ENCODE results near the gene ELAVL4.

The ELAVL4 gene

DNA sequence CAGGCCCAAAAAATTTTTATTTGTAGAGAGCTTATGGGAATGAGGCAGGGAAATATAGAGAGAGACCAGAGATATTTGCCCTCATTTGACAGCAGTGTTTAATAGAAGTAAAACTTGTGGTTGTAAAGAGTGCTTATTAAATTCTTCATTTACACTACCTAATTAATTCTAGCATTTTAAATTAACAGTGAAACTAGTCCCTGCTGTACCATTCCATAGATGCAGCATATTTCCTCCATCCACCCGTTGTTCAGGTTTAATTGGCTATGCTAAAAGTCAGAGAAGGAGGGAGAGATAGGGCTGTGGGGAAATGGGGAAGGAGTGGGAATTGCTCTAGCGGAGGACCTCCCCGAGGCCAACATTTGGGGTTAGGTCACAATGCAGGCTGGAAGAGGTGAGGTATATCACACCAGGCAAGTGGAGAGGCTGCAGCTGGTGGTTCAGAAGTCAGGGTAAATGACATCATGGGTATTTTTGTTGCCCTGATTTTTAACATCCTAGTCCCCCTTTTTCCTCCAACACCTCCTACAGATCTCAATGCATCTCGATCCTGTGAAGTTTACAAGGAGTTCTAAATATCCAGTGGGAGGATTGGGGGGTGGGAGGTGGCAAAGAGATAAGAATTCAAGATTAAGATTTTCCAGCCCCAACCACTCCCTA lies 38.6 kb downstream of the ELAVL4 start:
- TF ChIP-seq, protein P1, sequence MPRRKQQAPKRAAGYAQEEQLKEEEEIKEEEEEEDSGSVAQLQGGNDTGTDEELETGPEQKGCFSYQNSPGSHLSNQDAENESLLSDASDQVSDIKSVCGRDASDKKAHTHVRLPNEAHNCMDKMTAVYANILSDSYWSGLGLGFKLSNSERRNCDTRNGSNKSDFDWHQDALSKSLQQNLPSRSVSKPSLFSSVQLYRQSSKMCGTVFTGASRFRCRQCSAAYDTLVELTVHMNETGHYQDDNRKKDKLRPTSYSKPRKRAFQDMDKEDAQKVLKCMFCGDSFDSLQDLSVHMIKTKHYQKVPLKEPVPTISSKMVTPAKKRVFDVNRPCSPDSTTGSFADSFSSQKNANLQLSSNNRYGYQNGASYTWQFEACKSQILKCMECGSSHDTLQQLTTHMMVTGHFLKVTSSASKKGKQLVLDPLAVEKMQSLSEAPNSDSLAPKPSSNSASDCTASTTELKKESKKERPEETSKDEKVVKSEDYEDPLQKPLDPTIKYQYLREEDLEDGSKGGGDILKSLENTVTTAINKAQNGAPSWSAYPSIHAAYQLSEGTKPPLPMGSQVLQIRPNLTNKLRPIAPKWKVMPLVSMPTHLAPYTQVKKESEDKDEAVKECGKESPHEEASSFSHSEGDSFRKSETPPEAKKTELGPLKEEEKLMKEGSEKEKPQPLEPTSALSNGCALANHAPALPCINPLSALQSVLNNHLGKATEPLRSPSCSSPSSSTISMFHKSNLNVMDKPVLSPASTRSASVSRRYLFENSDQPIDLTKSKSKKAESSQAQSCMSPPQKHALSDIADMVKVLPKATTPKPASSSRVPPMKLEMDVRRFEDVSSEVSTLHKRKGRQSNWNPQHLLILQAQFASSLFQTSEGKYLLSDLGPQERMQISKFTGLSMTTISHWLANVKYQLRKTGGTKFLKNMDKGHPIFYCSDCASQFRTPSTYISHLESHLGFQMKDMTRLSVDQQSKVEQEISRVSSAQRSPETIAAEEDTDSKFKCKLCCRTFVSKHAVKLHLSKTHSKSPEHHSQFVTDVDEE (CRISPR knock-in tag; IDR thresholded peaks at IDR 0.05), result no peak
- TF ChIP-seq ZFP3 (CRISPR knock-in tag; IDR thresholded peaks at IDR 0.05), result no peak
- TF ChIP-seq, protein P2, sequence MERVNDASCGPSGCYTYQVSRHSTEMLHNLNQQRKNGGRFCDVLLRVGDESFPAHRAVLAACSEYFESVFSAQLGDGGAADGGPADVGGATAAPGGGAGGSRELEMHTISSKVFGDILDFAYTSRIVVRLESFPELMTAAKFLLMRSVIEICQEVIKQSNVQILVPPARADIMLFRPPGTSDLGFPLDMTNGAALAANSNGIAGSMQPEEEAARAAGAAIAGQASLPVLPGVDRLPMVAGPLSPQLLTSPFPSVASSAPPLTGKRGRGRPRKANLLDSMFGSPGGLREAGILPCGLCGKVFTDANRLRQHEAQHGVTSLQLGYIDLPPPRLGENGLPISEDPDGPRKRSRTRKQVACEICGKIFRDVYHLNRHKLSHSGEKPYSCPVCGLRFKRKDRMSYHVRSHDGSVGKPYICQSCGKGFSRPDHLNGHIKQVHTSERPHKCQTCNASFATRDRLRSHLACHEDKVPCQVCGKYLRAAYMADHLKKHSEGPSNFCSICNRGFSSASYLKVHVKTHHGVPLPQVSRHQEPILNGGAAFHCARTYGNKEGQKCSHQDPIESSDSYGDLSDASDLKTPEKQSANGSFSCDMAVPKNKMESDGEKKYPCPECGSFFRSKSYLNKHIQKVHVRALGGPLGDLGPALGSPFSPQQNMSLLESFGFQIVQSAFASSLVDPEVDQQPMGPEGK (CRISPR knock-in tag; IDR thresholded peaks at IDR 0.05; ENCODE audit: borderline replicate concordance), result no peak
- TF ChIP-seq, protein P3, sequence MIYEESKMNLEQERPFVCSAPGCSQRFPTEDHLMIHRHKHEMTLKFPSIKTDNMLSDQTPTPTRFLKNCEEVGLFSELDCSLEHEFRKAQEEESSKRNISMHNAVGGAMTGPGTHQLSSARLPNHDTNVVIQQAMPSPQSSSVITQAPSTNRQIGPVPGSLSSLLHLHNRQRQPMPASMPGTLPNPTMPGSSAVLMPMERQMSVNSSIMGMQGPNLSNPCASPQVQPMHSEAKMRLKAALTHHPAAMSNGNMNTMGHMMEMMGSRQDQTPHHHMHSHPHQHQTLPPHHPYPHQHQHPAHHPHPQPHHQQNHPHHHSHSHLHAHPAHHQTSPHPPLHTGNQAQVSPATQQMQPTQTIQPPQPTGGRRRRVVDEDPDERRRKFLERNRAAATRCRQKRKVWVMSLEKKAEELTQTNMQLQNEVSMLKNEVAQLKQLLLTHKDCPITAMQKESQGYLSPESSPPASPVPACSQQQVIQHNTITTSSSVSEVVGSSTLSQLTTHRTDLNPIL (CRISPR knock-in tag; IDR thresholded peaks at IDR 0.05; ENCODE audit: low read depth), result no peak
- no peak for TF ChIP-seq TOX (CRISPR knock-in tag; IDR thresholded peaks at IDR 0.05; ENCODE audit: borderline replicate concordance)
- TF ChIP-seq ARNTL (CRISPR knock-in tag; IDR thresholded peaks at IDR 0.05; ENCODE audit: borderline replicate concordance, low read depth), result no peak
- TF ChIP-seq GLIS3 (CRISPR knock-in tag; IDR thresholded peaks at IDR 0.05), result no peak
- TF ChIP-seq ZNF8 (CRISPR knock-in tag; IDR thresholded peaks at IDR 0.05), result no peak
- no peak for TF ChIP-seq ZNF565 (CRISPR knock-in tag; conservative IDR thresholded peaks at IDR 0.05; ENCODE audit: low read depth)
- TF ChIP-seq SNAI2 (CRISPR knock-in tag; IDR thresholded peaks at IDR 0.05), result no peak
- TF ChIP-seq OSR1 (CRISPR knock-in tag; IDR thresholded peaks at IDR 0.05), result no peak
- TF ChIP-seq, protein P4, sequence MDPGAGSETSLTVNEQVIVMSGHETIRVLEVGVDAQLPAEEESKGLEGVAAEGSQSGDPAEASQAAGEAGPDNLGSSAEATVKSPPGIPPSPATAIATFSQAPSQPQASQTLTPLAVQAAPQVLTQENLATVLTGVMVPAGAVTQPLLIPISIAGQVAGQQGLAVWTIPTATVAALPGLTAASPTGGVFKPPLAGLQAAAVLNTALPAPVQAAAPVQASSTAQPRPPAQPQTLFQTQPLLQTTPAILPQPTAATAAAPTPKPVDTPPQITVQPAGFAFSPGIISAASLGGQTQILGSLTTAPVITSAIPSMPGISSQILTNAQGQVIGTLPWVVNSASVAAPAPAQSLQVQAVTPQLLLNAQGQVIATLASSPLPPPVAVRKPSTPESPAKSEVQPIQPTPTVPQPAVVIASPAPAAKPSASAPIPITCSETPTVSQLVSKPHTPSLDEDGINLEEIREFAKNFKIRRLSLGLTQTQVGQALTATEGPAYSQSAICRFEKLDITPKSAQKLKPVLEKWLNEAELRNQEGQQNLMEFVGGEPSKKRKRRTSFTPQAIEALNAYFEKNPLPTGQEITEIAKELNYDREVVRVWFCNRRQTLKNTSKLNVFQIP (CRISPR knock-in tag; IDR thresholded peaks at IDR 0.05; ENCODE audit: borderline replicate concordance, low read depth), result no peak
- no peak for TF ChIP-seq ZNF70 (CRISPR knock-in tag; IDR thresholded peaks at IDR 0.05)
- TF ChIP-seq ZFP30 (CRISPR knock-in tag; IDR thresholded peaks at IDR 0.05), result no peak
- TF ChIP-seq ISL1 (CRISPR knock-in tag; IDR thresholded peaks at IDR 0.05), result no peak
- no peak for TF ChIP-seq RARB (CRISPR knock-in tag; IDR thresholded peaks at IDR 0.05)
- TF ChIP-seq, protein P5, sequence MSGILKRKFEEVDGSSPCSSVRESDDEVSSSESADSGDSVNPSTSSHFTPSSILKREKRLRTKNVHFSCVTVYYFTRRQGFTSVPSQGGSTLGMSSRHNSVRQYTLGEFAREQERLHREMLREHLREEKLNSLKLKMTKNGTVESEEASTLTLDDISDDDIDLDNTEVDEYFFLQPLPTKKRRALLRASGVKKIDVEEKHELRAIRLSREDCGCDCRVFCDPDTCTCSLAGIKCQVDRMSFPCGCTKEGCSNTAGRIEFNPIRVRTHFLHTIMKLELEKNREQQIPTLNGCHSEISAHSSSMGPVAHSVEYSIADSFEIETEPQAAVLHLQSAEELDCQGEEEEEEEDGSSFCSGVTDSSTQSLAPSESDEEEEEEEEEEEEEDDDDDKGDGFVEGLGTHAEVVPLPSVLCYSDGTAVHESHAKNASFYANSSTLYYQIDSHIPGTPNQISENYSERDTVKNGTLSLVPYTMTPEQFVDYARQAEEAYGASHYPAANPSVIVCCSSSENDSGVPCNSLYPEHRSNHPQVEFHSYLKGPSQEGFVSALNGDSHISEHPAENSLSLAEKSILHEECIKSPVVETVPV (CRISPR knock-in tag; IDR thresholded peaks at IDR 0.05), result no peak
- TF ChIP-seq ZC3H10 (CRISPR knock-in tag; IDR thresholded peaks at IDR 0.05), result no peak
- TF ChIP-seq TCF4 (CRISPR knock-in tag; IDR thresholded peaks at IDR 0.05; ENCODE audit: borderline replicate concordance), result no peak
- no peak for ATAC-seq

DNA sequence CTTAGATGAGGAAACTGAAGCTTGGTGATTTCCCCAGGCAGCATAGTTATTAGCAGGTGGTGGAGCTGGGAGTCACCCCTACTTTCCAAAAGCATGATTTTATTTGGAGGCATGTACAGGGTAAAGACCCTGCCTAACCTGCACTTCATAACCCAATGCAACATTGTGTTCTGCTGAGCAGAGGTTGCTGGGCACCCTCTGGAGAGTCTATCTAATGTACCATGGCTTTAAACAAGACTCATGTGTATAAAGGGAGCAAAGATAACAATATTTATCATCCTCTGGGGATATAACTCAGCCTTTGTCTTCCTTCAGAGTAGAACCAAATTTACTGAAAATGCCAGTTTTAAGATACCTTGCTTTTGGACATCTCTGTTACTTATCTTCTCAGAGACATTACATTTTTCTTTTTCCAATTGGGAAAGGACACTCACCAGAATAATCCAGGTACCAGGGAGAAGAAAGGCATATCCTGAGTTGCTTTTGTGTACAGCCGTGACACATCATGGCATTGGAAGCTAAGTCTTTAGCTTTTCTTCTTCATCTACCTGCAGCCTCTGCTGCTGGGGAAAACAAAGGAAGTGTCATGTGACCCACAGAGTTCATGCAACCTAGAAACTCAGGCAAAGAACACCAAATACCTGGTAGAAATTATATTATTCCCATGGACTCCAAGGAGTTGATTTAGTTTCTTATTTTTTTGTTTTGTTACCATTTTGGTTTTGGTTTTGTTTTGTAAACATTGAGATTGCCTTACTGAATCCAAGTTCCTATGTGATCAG lies 39.6 kb downstream of the ELAVL4 start:
- ATAC-seq, result no peak
- TF ChIP-seq ZFP30 (CRISPR knock-in tag; IDR thresholded peaks at IDR 0.05) (no peak), ZC3H10 (CRISPR knock-in tag; IDR thresholded peaks at IDR 0.05) (no peak), RARB (CRISPR knock-in tag; IDR thresholded peaks at IDR 0.05) (no peak), ZFP3 (CRISPR knock-in tag; IDR thresholded peaks at IDR 0.05) (no peak), BACH2 (CRISPR knock-in tag; IDR thresholded peaks at IDR 0.05; ENCODE audit: borderline replicate concordance) (no peak), OSR1 (CRISPR knock-in tag; IDR thresholded peaks at IDR 0.05) (no peak), ISL1 (CRISPR knock-in tag; IDR thresholded peaks at IDR 0.05) (no peak), ESRRG (CRISPR knock-in tag; IDR thresholded peaks at IDR 0.05) (no peak), PPARA (CRISPR knock-in tag; IDR thresholded peaks at IDR 0.05; ENCODE audit: borderline replicate concordance) (no peak), ZNF70 (CRISPR knock-in tag; IDR thresholded peaks at IDR 0.05) (no peak), ZNF8 (CRISPR knock-in tag; IDR thresholded peaks at IDR 0.05) (no peak), ZNF565 (CRISPR knock-in tag; conservative IDR thresholded peaks at IDR 0.05; ENCODE audit: low read depth) (no peak), CSDC2 (CRISPR knock-in tag; IDR thresholded peaks at IDR 0.05) (no peak)
- TF ChIP-seq, protein P2 (CRISPR knock-in tag; IDR thresholded peaks at IDR 0.05; ENCODE audit: borderline replicate concordance), result no peak
- TF ChIP-seq, protein P5 (CRISPR knock-in tag; IDR thresholded peaks at IDR 0.05), result no peak
- TF ChIP-seq, protein P3 (CRISPR knock-in tag; IDR thresholded peaks at IDR 0.05; ENCODE audit: low read depth), result no peak

Measured in SK-N-SH treated with all-trans-retinoic acid at 6 μM for 48 hours (cell line).